Activated CD4-positive, alpha-beta T cell treated with anti-CD3 and anti-CD28 coated beads, Interleukin-10, Interleukin-2, amounts not matched to agents 100 ng/mL and 50 ng/mL, durations not matched to agents 16 hours and 8 hours (primary cell): Measurements from ENCODE around the gene PDE7B.

Experiments
- DNase-seq: peaks from one replicate; pipeline ENCODE4 v3.0.0-alpha.2; 2020

Gene PDE7B

DNA sequence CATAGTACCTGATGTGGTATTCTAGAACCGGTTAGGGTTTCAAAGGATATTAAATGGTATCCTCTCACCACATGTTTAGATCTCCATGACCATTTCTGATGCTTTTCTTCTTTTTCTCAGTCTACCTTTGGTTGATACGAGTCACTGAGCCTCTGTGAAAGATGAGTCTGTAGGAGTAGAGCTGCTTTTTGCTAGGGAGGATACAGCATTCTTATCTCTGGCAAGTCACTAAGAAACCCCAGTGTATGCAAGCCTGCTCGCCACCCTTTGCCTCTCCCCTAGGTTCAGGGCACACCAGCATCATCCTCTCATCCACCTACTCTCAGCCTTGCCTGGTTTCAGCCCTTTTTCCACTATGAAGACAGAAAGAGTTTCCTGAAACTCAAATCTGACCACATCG, 308.7 kb downstream of the PDE7B start:
- DNase-seq = no peak

DNA sequence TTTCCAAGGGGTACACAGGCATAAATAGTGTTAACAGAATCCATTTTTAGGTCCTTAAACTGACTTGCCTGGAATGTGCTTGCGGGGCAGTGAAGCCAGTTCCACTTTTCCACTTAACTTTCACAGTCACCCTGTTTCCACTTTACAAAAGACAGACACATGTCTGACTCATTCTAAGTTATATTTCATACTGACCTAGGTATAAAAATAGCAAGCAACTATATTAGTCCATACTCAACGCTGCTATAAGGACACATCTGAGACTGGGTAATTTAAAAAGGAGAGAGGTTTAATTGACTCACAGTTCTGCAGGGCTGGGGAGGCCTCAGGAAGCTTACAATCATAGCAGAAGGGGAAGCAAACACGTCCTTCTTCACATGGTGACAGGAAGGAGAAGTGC, 310.4 kb downstream of the PDE7B start:
- no peak for DNase-seq

DNA sequence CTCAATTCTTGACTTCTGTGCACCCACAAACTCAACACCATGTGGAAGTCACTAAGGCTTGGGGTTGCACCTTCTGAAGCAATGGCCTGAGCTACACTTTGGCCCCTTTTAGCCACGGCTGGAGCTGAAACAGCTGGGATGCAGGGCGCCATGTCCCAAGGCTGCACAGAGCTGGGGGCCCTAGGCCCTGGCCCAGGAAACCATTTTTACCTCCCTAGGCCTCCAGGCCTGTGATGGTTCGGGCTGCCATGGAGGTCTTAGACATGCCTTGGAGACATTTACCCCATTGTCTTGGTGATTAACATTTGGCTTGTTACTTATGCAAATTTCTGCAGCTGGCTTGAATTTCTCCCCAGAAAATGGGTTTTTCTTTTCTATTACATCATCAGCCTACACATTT, 311.8 kb downstream of the PDE7B start:
- DNase-seq = no peak

DNA sequence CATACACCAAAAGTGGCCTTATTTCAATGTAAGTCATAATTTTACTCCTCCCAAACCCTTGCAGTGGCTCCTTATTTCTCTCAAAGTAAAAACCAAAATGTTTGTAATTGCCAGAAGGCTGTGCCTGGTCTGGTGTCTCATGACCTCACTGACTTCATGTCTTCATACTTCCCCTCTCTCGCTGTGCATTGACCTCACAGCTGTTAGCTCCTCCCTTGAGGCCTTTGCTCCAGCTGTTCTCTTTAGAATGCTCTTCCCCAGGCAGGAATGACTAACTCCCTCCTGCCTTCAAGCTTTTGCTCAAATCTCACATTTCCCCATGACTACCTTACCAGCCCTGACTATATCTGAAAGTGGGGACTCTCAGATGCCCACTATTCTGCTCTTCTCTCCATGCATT, 315.3 kb downstream of the PDE7B start:
- no peak for DNase-seq

GRCh38 chr6:136169394-136170148, 318.1 kb downstream of the PDE7B start:
- no peak for DNase-seq

- no peak for DNase-seq
Observed at GRCh38 chr6:136171231-136171630, 319.7 kb downstream of the PDE7B start.

- DNase-seq = peak; percentile 2
Observed at GRCh38 chr6:136173519-136174507, 322.3 kb downstream of the PDE7B start.

GRCh38 chr6:136174510-136174909, 323.0 kb downstream of the PDE7B start:
- DNase-seq = no peak

DNA sequence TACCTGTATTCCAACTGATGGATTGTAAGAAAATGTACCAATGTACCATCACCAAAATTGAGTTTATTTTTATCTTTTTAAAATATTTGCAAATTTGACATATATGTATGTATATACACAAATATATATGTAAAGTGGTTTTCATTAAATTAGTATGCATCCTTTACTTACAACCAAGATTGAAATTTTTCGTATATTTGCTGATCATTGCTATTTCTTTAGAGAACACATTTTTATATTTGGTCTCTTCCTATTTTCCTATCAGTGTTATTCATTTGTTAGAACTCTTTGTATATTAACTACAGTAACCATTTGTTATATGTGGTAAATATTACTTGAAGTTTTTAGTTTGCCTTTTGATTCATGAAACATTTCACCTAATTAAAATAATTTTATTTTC, 324.4 kb downstream of the PDE7B start:
- no peak for DNase-seq

- no peak for DNase-seq
Observed at GRCh38 chr6:136178749-136179148, 327.2 kb downstream of the PDE7B start.

GRCh38 chr6:136180704-136181511, 329.4 kb downstream of the PDE7B start:
- DNase-seq = no peak

DNA sequence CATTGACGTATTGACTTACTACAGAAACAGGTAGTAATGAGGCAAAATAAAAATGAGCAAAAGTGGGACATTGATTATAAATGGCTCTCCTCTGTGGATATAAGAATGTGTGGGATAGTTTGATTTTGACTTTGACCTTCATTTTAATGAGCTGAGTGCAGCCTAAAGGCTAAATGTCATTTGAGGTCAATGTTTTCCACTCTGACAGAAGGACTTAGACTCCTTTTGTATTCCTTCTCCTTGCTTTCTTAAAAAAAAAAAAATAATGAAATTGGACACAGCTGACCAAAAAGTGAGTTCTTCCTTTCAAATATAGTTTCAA, 330.0 kb downstream of the PDE7B start:
- DNase-seq = no peak

DNA sequence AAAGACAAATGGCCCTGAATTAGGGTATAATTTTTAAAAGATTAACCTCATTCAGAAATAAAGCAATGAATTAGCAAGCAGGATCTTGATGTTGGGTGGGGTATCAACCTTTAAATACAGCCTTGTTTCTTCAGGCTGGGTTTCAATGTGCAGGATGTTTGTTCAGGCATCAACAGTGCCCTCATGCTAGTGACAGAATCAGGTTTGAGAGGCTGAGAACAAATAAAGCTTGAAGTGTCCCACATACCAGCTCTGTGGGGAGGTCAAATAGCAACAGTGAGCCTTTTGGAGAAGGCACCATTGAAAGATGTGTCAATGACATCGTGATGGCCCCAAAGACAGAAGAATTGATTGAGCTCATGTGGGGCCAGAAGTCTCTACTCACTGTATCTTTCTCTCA, 330.4 kb downstream of the PDE7B start:
- no peak for DNase-seq

- no peak for DNase-seq
Observed at GRCh38 chr6:136184738-136185137, 333.2 kb downstream of the PDE7B start.

DNA sequence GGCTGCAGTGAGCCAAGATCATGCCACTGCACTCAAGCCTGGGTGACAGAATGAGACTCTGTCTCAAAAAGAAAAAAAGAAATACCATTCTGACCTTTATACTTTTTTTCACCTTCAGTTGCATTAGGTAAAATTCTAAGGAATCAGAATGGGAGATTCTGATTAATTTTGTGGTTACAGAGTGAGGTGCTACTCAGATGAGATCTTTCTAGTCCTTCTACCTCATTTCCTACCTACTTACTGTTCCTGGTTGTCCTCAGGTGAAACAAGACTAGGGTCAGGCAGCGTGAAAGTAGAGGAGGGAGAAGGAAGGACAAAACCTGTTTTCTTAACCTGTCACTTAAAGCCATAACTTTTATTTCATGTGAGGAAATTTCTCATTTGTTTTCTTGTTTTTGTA, 334.9 kb downstream of the PDE7B start:
- DNase-seq = no peak

DNA sequence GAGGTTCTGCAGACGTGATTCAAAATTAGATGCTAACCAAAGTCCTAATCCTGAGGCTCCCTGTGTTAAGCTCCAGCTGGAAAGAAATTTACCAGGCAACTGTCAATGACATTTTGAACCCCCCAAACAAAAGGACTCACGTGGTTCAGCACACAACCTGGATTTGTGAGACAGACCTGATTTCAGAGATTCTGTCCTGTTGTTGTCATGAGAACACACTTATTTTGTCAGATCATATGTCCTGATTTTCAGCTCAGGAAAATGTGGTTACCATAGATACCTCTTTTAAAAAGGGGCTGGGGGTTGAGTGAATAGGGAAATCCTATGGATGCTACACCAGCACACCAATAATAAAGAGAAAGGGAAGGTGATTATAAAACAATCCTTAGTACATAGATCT, 337.0 kb downstream of the PDE7B start:
- no peak for DNase-seq

GRCh38 chr6:136189104-136189503, 337.6 kb downstream of the PDE7B start:
- DNase-seq = no peak

GRCh38 chr6:136191606-136192312, 340.3 kb downstream of the PDE7B start:
- no peak for DNase-seq

GRCh38 chr6:136192902-136193301, 341.4 kb downstream of the PDE7B start:
- DNase-seq = no peak

- no peak for DNase-seq
Observed at GRCh38 chr6:136201732-136202131, 350.2 kb downstream of the PDE7B start.

DNA sequence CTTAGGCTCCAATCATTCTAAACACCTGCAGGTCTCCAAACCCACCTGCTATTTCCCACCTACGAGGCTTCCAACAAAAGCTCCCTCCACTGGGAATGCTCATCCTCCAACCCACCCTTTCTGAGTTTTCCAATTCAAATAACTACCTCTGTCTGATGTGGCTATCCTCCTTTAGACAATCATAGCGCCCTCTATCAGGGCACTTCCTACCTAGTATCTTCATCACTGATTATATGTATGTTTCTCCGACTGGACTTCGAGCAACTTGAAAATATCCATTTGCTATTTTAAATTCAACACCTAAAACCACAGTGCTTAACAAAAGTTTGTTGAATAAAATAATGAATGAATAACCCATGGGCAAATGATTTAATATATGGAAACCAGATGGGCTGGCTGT, 357.3 kb downstream of the PDE7B start:
- DNase-seq = no peak

DNA sequence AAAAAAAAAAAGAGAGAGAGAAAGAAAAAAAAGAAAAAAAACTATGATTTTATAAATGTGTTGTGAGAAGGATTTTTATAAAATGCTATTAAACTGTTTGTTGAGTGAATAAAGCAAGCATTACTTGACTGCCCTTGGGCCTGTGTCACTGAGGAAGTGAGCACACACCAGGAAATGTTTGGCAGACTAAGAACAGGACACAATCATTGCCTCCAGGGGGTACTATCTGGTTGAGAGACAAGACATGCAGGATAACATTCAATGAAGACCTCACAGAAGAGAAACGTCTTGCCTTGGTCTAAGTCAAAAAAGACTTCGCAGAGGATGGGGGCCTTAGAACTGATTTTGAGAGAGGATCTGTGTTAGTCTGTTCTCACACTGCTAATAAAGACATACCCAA, 358.0 kb downstream of the PDE7B start:
- no peak for DNase-seq
